ENCODE data around the gene MBTD1.
"Not testable (repeated sequence)": the region's sequence is repeated elsewhere in the genome, so short reads cannot be mapped to it uniquely, and the experiment has no call there.

Gene MBTD1

GRCh38 chr17:51255673-51256072 lies 4.2 kb downstream of the MBTD1 start:
- DNase-seq (ENCODE audit: low read depth), result no peak

- no peak for DNase-seq (ENCODE audit: low read depth)
These were observed 8.8 kb downstream of the MBTD1 start for GRCh38 chr17:51251010-51251409.

- DNase-seq (ENCODE audit: low read depth), result no peak
These were observed 9.5 kb downstream of the MBTD1 start for GRCh38 chr17:51250314-51250840.

- no peak for DNase-seq (ENCODE audit: low read depth)
These were observed 14.3 kb downstream of the MBTD1 start for GRCh38 chr17:51245535-51245934.

GRCh38 chr17:51244041-51244440 lies 15.8 kb downstream of the MBTD1 start:
- DNase-seq (ENCODE audit: low read depth), result no peak

GRCh38 chr17:51240275-51240674 lies 19.6 kb downstream of the MBTD1 start:
- DNase-seq (ENCODE audit: low read depth), result no peak

- no peak for DNase-seq (ENCODE audit: low read depth)
These were observed 21.5 kb downstream of the MBTD1 start for GRCh38 chr17:51238255-51238887.

- no peak for DNase-seq (ENCODE audit: low read depth)
These were observed 25.7 kb downstream of the MBTD1 start for GRCh38 chr17:51234162-51234561.

- DNase-seq (ENCODE audit: low read depth), result no peak
These were observed 27.9 kb downstream of the MBTD1 start for GRCh38 chr17:51231999-51232398.

GRCh38 chr17:51230306-51230705 lies 29.5 kb downstream of the MBTD1 start:
- DNase-seq (ENCODE audit: low read depth), result no peak

- DNase-seq (ENCODE audit: low read depth), result no peak
These were observed 30.0 kb downstream of the MBTD1 start for GRCh38 chr17:51229889-51230288.

- DNase-seq (ENCODE audit: low read depth), result no peak
These were observed 31.7 kb downstream of the MBTD1 start for GRCh38 chr17:51228161-51228560.

GRCh38 chr17:51225523-51225922 lies 34.3 kb downstream of the MBTD1 start:
- not testable (repeated sequence) for DNase-seq (ENCODE audit: low read depth)

GRCh38 chr17:51224402-51225262 lies 35.2 kb downstream of the MBTD1 start:
- DNase-seq (ENCODE audit: low read depth), result no peak

GRCh38 chr17:51221322-51221721 lies 38.5 kb downstream of the MBTD1 start:
- no peak for DNase-seq (ENCODE audit: low read depth)

- DNase-seq (ENCODE audit: low read depth), result no peak
These were observed 41.9 kb downstream of the MBTD1 start for GRCh38 chr17:51217946-51218345.

- no peak for DNase-seq (ENCODE audit: low read depth)
These were observed 44.9 kb downstream of the MBTD1 start for GRCh38 chr17:51214920-51215319.

- DNase-seq (ENCODE audit: low read depth), result no peak
These were observed 56.0 kb downstream of the MBTD1 start for GRCh38 chr17:51203838-51204237.

GRCh38 chr17:51200846-51201245 lies 59.0 kb downstream of the MBTD1 start:
- no peak for DNase-seq (ENCODE audit: low read depth)

- no peak for DNase-seq (ENCODE audit: low read depth)
These were observed 59.6 kb downstream of the MBTD1 start for GRCh38 chr17:51200295-51200694.

GRCh38 chr17:51197754-51198153 lies 62.1 kb downstream of the MBTD1 start:
- DNase-seq (ENCODE audit: low read depth), result no peak

- DNase-seq (ENCODE audit: low read depth), result no peak
These were observed 68.0 kb downstream of the MBTD1 start for GRCh38 chr17:51191895-51192294.

GRCh38 chr17:51189628-51190027 lies 70.2 kb downstream of the MBTD1 start:
- DNase-seq (ENCODE audit: low read depth), result no peak
